Peyer's patch (tissue), 4 donors: Measurements from ENCODE around the gene PRRT2. TPM values are rescaled to one million over a fixed set of nuclear protein-coding genes. Genes with fewer than 3 reads are reported as not detected.

ENCODE experiments used
- DNase-seq, 3 donors: peaks; one replicate each; pipeline ENCODE4 v3.0.0-alpha.2; 2017 to 2019
- H3K27ac ChIP-seq, 4 donors: fragments of 200-600 bp; sonication (generic); one replicate each; pipeline ENCODE4 v1.5.1; 2016 to 2019
- H3K27me3 ChIP-seq, 2 donors: fragments of 200-600 bp; sonication (generic); one replicate each; pipeline ENCODE4 v1.5.1; 2019
- H3K36me3 ChIP-seq, 3 donors: fragments of 200-600 bp; sonication (generic); one replicate each; pipeline ENCODE4 v1.5.1; 2016 to 2019
- H3K4me1 ChIP-seq, 4 donors: fragments of 200-600 bp; sonication (generic); one replicate each; pipeline ENCODE4 v1.5.1; 2016 to 2019
- H3K4me3 ChIP-seq, 4 donors: fragments of 200-600 bp; sonication (generic); 1 replicate in 3 of 4; 2 replicates in 1 of 4; pipeline ENCODE4 v1.5.1; 2016 to 2019; ENCODE audit warnings: mild to moderate bottlenecking in 1 of 4
- H3K9me3 ChIP-seq, 4 donors: fragments of 200-600 bp; sonication (generic); one replicate each; pipeline ENCODE4 v1.5.1; 2016 to 2019; ENCODE audit warnings: mild to moderate bottlenecking in 1 of 4
- CTCF ChIP-seq, 6 experiments: fragments of 450-650 bp in 4 of 6; fragments of 200-600 bp in 2 of 6; sonication (generic) in 1 of 6; IDR thresholded peaks; one replicate each; pipeline ENCODE4 v1.5.1; 2017 to 2019; ENCODE audit warnings: antibody characterized with exemption in 6 of 6, mild to moderate bottlenecking in 3 of 6, moderate library complexity in 1 of 6
- POLR2A ChIP-seq, 2 donors: fragments of 450-650 bp; IDR thresholded peaks; one replicate each; pipeline ENCODE4 v1.5.1; 2017; ENCODE audit warnings: antibody characterized with exemption in 2 of 2, mild to moderate bottlenecking in 2 of 2, moderate library complexity in 2 of 2
- small RNA-seq, 2 donors: library from RNA; depleted of rRNA; stranded (forward); fragments of <200 nt; gene quantifications; one replicate each; pipeline ENCODE3, GENCODE V24; 2016
- total RNA-seq, 4 donors: library from RNA; depleted of rRNA; stranded (reverse); fragments of >200 nt; gene quantifications; one replicate each; pipeline ENCODE4 v1.1.0, GENCODE V29; 2016

PRRT2 gene
- total RNA-seq, 4 donors from 2014 or later = 0.95 to 3.3 (median 2.5) TPM; not detected in 1

DNA sequence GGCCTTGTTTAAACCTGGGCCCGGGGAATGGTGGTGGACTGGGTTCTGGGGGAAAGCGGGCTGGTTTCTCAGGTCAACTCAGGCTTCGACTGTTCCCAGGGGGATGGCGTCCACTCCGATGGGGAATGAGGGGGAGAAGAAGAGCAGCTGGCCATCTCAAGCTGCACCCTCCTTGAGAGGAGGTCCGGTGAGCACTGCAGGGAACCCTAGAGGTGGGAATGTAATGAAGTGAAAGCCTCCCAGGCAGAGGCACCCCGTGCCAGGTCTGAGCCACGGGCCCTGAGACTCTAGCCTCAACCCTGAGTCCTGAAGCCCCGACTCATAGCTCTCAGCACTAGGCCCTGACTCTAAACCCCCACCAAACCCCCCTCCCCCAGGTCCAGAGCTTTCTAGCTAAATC, 52.2 kb downstream of the PRRT2 start:
- peaks cover 0 to 22% (median 0%) of the 10 kb centered on the region in 3 donors for H3K36me3 ChIP-seq
- H3K27ac ChIP-seq = no peak overlapping the region
- no peak for DNase-seq
- no peaks in the 10 kb centered on the region for H3K27me3 ChIP-seq
- no peak overlapping the region for H3K4me3 ChIP-seq
- no peaks in the 10 kb centered on the region for H3K9me3 ChIP-seq
- peaks cover 6 to 19% (median 8%) of the 10 kb centered on the region in 4 donors for H3K4me1 ChIP-seq
- no peak for TF ChIP-seq CTCF (IDR thresholded peaks at IDR 0.05)
- no peak for TF ChIP-seq POLR2A (IDR thresholded peaks at IDR 0.05)

Small RNA genes within 50 kb of the gene (small RNA-seq; reads per million reads assigned to genes)
- gene AC009133.6 (0 reads per million in 2 donors), gene AC120114.4 (0 reads per million in 2 donors)

Other genes with a start within 250 kb of the PRRT2 start
- gene SPN, start 148.9 kb upstream of the PRRT2 start, total RNA-seq = 10 to 100 TPM in 1 of 4 donors, 1 to 10 TPM in 3; 2.5 to 14.0 (median 2.8) TPM
- gene QPRT, start 133.0 kb upstream of the PRRT2 start, total RNA-seq = 10 to 100 TPM; 40.4 to 96.3 (median 47.4) TPM
- gene C16orf54, start 66.2 kb upstream of the PRRT2 start, total RNA-seq = 1 to 10 TPM; 2.2 to 9.9 (median 3.6) TPM
- gene ZG16, start 33.9 kb upstream of the PRRT2 start, total RNA-seq = 100 to 1,000 TPM in 3 of 4 donors, 1 to 10 TPM in 1; 9.9 to 585 (median 158) TPM
- 100 to 1,000 TPM in 2 of 4 donors, 10 to 100 TPM in 2; 31.9 to 157 (median 72.8) TPM for gene KIF22, start 21.4 kb upstream of the PRRT2 start, total RNA-seq
- gene MAZ, start 5.7 kb upstream of the PRRT2 start, total RNA-seq = 100 to 1,000 TPM; 124 to 208 (median 135) TPM
- gene PAGR1, start 4.0 kb downstream of the PRRT2 start, total RNA-seq = 10 to 100 TPM; 39.5 to 50.3 (median 48.3) TPM
- gene MVP, start 8.3 kb downstream of the PRRT2 start, total RNA-seq = 100 to 1,000 TPM; 222 to 709 (median 645) TPM
- 100 to 1,000 TPM in 1 of 4 donors, 10 to 100 TPM in 3; 39.6 to 122 (median 91.2) TPM for gene CDIPT, start 51.0 kb downstream of the PRRT2 start, total RNA-seq
- 10 to 100 TPM in 2 of 4 donors, 1 to 10 TPM in 2; 1.7 to 14.2 (median 10.6) TPM for gene SEZ6L2, start 87.4 kb downstream of the PRRT2 start, total RNA-seq
- under 1 TPM in 1 of 4 donors, not detected in 3; 0.53 TPM for gene ASPHD1, start 88.3 kb downstream of the PRRT2 start, total RNA-seq
- gene KCTD13, start 114.0 kb downstream of the PRRT2 start, total RNA-seq = 10 to 100 TPM; 38.8 to 98.1 (median 48.7) TPM
- gene TMEM219, start 149.9 kb downstream of the PRRT2 start, total RNA-seq = 100 to 1,000 TPM; 103 to 201 (median 170) TPM
- gene TAOK2, start 161.7 kb downstream of the PRRT2 start, total RNA-seq = 100 to 1,000 TPM in 1 of 4 donors, 10 to 100 TPM in 3; 78.1 to 123 (median 90.9) TPM
- gene HIRIP3, start 183.4 kb downstream of the PRRT2 start, total RNA-seq = 10 to 100 TPM in 3 of 4 donors, 1 to 10 TPM in 1; 5.8 to 15.1 (median 13.1) TPM
- 10 to 100 TPM; 46.6 to 85.8 (median 75.9) TPM for gene INO80E, start 184.0 kb downstream of the PRRT2 start, total RNA-seq
- 1 to 10 TPM in 3 of 4 donors, not detected in 1; 2.5 to 4.9 (median 2.9) TPM for gene DOC2A, start 198.8 kb downstream of the PRRT2 start, total RNA-seq
- gene C16orf92, start 211.0 kb downstream of the PRRT2 start, total RNA-seq = not detected
- not detected for gene TLCD3B, start 219.1 kb downstream of the PRRT2 start, total RNA-seq